Naive thymus-derived CD4-positive, alpha-beta T cell (primary cell): ENCODE data around the gene MOSPD3. TPM values are rescaled to one million over a fixed set of nuclear protein-coding genes. Genes with fewer than 3 reads are reported as not detected.
"Not testable (repeated sequence)": the region's sequence is repeated elsewhere in the genome, so short reads cannot be mapped to it uniquely, and the experiment has no call there.

Experiments
- ATAC-seq: fragments of 150-1000 bp; cut with Tn5 transposase; 2 replicates; pipeline ENCODE4 v1.10.0; 2021; ENCODE audit warnings: mild to moderate bottlenecking, moderate library complexity
- CTCF ChIA-PET: fragments of 350-600 bp; sonication (Branson Sonifier 250); formaldehyde crosslinking; loops from one replicate; lab custom pipeline; 2021; ENCODE audit warnings: antibody characterized with exemption; lab: Charles Lee
- POLR2A ChIA-PET: fragments of 350-600 bp; sonication (Branson Sonifier 250); formaldehyde crosslinking; loops from one replicate; lab custom pipeline; 2021; ENCODE audit warnings: antibody characterized with exemption, inconsistent platforms; lab: Charles Lee
- DNase-seq, 9 donors: peaks; one replicate each; pipeline versions ENCODE4 v3.0.0 to v3.0.0-alpha.2; 2020 to 2022; ENCODE audit warnings: mixed read lengths in 1 of 9
- H3K27ac ChIP-seq: one replicate; pipeline ENCODE4 v1.7.0; 2013; ENCODE audit warnings: mild to moderate bottlenecking, low read depth, low read length, moderate library complexity
- H3K27me3 ChIP-seq, 2 donors: one replicate each; pipeline ENCODE4 v1.7.0; 2013; ENCODE audit warnings: low read length in 2 of 2, mild to moderate bottlenecking in 2 of 2, moderate library complexity in 2 of 2; ENCODE audit not compliant: control insufficient read depth in 2 of 2, insufficient read depth in 2 of 2
- H3K36me3 ChIP-seq, 3 experiments: 1 replicate in 2 of 3; 2 replicates in 1 of 3; pipeline ENCODE4 v1.7.0; 2013; ENCODE audit warnings: low read length in 3 of 3, mild to moderate bottlenecking in 3 of 3, moderate library complexity in 1 of 3; ENCODE audit not compliant: insufficient read depth in 3 of 3, control insufficient read depth in 2 of 3
- H3K4me1 ChIP-seq, 2 donors: one replicate each; pipeline ENCODE4 v1.7.0; 2013; ENCODE audit warnings: low read length in 2 of 2, mild to moderate bottlenecking in 2 of 2, moderate library complexity in 1 of 2; ENCODE audit not compliant: control insufficient read depth in 2 of 2, insufficient read depth in 2 of 2
- H3K4me3 ChIP-seq: 2 replicates; pipeline ENCODE4 v1.7.0; 2013; ENCODE audit warnings: mild to moderate bottlenecking, low read length
- H3K9me3 ChIP-seq, 3 experiments: 1 replicate in 2 of 3; 2 replicates in 1 of 3; pipeline ENCODE4 v1.7.0; 2013; ENCODE audit warnings: low read length in 3 of 3; ENCODE audit not compliant: control insufficient read depth in 2 of 3
- H3K27ac Mint-ChIP-seq, 9 donors: one replicate each; pipeline ENCODE4 v1.8.0; 2020 to 2022; ENCODE audit warnings: mixed read lengths in 9 of 9, mild to moderate bottlenecking in 8 of 9, moderate library complexity in 5 of 9, inconsistent platforms in 2 of 9
- H3K27me3 Mint-ChIP-seq, 5 donors: one replicate each; pipeline ENCODE4 v1.8.0; 2021 to 2022; ENCODE audit warnings: mixed read lengths in 5 of 5, mild to moderate bottlenecking in 1 of 5
- H3K36me3 Mint-ChIP-seq, 5 donors: one replicate each; pipeline ENCODE4 v1.8.0; 2020 to 2022; ENCODE audit warnings: mixed read lengths in 5 of 5, mild to moderate bottlenecking in 3 of 5, inconsistent platforms in 1 of 5
- H3K4me1 Mint-ChIP-seq, 7 donors: one replicate each; pipeline ENCODE4 v1.8.0; 2020 to 2022; ENCODE audit warnings: mixed read lengths in 7 of 7, mild to moderate bottlenecking in 3 of 7, inconsistent platforms in 1 of 7
- H3K4me3 Mint-ChIP-seq, 10 donors: one replicate each; pipeline ENCODE4 v1.8.0; 2020 to 2022; ENCODE audit warnings: mild to moderate bottlenecking in 10 of 10, mixed read lengths in 10 of 10, moderate library complexity in 6 of 10, inconsistent platforms in 2 of 10
- H3K9me3 Mint-ChIP-seq, 11 donors: one replicate each; pipeline ENCODE4 v1.8.0; 2020 to 2022; ENCODE audit warnings: mixed read lengths in 11 of 11, mild to moderate bottlenecking in 4 of 11, inconsistent platforms in 1 of 11, moderate library complexity in 1 of 11
- intact Hi-C, 2 donors: fragments of 100-400 bp; cut with micrococcal nuclease; formaldehyde crosslinking; loops; one replicate each; pipeline ENCODE4 v1.15.1; 2023
- polyA plus RNA-seq, 2 donors: library from polyadenylated mRNA; unstranded; fragments of 300-500 nt; fragmentation: Illumina TruSeq; gene quantifications; one replicate each; pipeline ENCODE4 v1.2.3, GENCODE V29; 2021
- total RNA-seq, 6 experiments: library from RNA in 5 of 6; stranded (reverse) in 5 of 6; gene quantifications; 1 replicate in 5 of 6; 2 replicates in 1 of 6; pipeline ENCODE4 v1.2.3 and lab custom pipeline; 2021 to 2026

The MOSPD3 gene, protein sequence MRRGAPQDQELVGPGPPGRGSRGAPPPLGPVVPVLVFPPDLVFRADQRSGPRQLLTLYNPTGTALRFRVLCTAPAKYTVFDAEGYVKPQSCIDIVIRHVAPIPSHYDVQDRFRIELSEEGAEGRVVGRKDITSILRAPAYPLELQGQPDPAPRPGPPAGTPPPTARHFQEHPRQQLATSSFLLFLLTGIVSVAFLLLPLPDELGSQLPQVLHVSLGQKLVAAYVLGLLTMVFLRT
- total RNA-seq (10 to 100 TPM in 4 of 5 experiments, 1 to 10 TPM in 1; 8.8 to 54.9 (median 13.1) TPM), polyA plus RNA-seq (10 to 100 TPM; 20.4 to 20.6 TPM), total RNA-seq (lab: John Stamatoyannopoulos, UW) (3.1 reads per million, percentile 16 among the genes with 10 or more reads in this experiment)

- ChIA-PET CTCF (interaction anchor here (0.6 to 2.8 kb wide), 6 partner anchors 14 to 93 kb away, joined by 3 to 17 read pairs (median 6); partner anchors contain the start of genes FBXO24, LRCH4 and POP7), POLR2A (interaction anchor here (0.5 to 7.0 kb wide), 23 partner anchors 8 to 183 kb away, joined by 3 to 111 read pairs (median 6); partner anchors contain the start of genes FBXO24, GIGYF1, LRCH4 and MEPCE)
- H3K9me3 ChIP-seq, result no peaks in the 10 kb centered on the region
- peak within 1 kb of the TSS; percentile 99 for H3K4me3 ChIP-seq
- peaks cover 0 to 4% (median 0%) of the 10 kb centered on the region in 3 experiments for H3K36me3 ChIP-seq
- intact Hi-C loops, result loop anchor here (1.0 to 5.0 kb wide), 17 partner anchors 8 to 1231 kb away; partner anchors contain the start of genes AGFG2 (in 2 of the 2), FBXO24 (in 2 of the 2), GNB2 (in 2 of the 2) and LRCH4 (in 2 of the 2)
- DNase-seq (peak; percentile 97 to 99 (median 98)), ATAC-seq (peak; percentile 94)
- Mint-ChIP-seq H3K27ac (peak within 1 kb of the TSS; percentile 97 to 100 (median 100)), H3K4me3 (peak within 1 kb of the TSS; percentile 92 to 99 (median 98)), H3K4me1 (peaks cover 18 to 29% (median 24%) of the 10 kb centered on the region in 7 donors), H3K9me3 (peaks cover 0 to 3% (median 0%) of the 10 kb centered on the region in 11 donors), H3K27me3 (peaks cover 0 to 8% (median 0%) of the 10 kb centered on the region in 5 donors), H3K36me3 (peaks cover 0 to 13% (median 3%) of the 10 kb centered on the region in 5 donors)
- H3K27ac ChIP-seq, result peak within 1 kb of the TSS; percentile 92
- peaks cover 10 to 16% of the 10 kb centered on the region in 2 donors for H3K4me1 ChIP-seq
- no peaks in the 10 kb centered on the region for H3K27me3 ChIP-seq
Measured at GRCh38 chr7:100611983-100612729, at the start of gene MOSPD3. MOSPD3 (plus strand) TSS chr7:100612540; CDS start chr7:100612792, 252 bp downstream.

GRCh38 chr7:100563100-100563564 is 49.2 kb upstream of the MOSPD3 start:
- Mint-ChIP-seq H3K4me3 (no peak overlapping the region), H3K36me3 (peaks cover 0 to 8% (median 4%) of the 10 kb centered on the region in 5 donors), H3K27ac (no peak overlapping the region), H3K27me3 (no peaks in the 10 kb centered on the region), H3K4me1 (peaks cover 8 to 29% (median 23%) of the 10 kb centered on the region in 7 donors), H3K9me3 (no peaks in the 10 kb centered on the region)
- intact Hi-C loops, result no loop called here
- DNase-seq, result no peak
- POLR2A ChIA-PET, result interaction anchor here (1.4 to 12.4 kb wide), 4 partner anchors 22 to 128 kb away, joined by 4 to 173 read pairs (median 8); partner anchors contain the start of genes FBXO24 and LRCH4
- Histone ChIP-seq H3K4me1 (peaks cover 5 to 16% of the 10 kb centered on the region in 2 donors), H3K4me3 (no peak overlapping the region), H3K27me3 (no peaks in the 10 kb centered on the region), H3K27ac (no peak overlapping the region), H3K9me3 (no peaks in the 10 kb centered on the region), H3K36me3 (peaks cover 0 to 18% (median 0%) of the 10 kb centered on the region in 3 experiments)
- CTCF ChIA-PET, result interaction anchor here (0.9 to 8.0 kb wide), 11 partner anchors 20 to 128 kb away, joined by 3 to 65 read pairs (median 9); partner anchors contain the start of genes FBXO24 and LRCH4
- ATAC-seq, result no peak

DNA sequence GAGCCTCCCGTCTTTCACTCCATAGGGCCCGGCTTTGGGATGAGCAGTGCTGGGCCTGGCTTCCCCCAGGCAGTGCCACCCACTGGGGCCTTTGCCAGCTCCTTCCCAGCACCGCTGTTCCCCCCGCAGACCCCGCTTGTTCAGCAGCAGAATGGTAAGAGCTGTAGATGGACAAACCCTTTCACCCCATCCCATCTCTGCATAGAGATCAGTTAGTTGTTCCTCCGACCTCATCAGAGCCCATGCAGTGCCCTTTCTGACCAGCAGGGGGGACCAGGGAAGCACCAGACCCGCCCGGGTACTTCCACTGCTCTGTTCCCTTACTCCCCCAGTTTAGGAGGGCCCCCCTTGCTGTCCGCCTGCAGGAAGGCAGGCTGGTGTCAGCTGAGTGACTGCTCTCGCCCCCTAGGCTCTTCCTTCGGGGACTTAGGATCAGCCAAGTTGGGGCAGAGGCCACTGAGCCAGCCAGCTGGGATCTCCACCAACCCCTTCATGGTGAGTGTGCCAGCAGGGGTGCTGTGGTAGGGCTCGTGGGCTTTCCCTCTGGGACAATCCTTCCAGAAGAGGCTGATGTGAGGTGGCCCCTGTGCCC is 48.4 kb upstream of the MOSPD3 start:
- H3K27me3 ChIP-seq, result no peaks in the 10 kb centered on the region
- H3K4me1 ChIP-seq, result peaks cover 8 to 22% of the 10 kb centered on the region in 2 donors
- DNase-seq (peak; percentile 65 to 89 (median 77)), ATAC-seq (peak; percentile 82)
- H3K4me3 ChIP-seq, result no peak overlapping the region
- CTCF ChIA-PET, result interaction anchor here (0.6 to 8.0 kb wide), 22 partner anchors 15 to 164 kb away, joined by 3 to 65 read pairs (median 5); partner anchors contain the start of genes FBXO24, LRCH4 and TSC22D4
- no peak overlapping the region for H3K27ac ChIP-seq
- Mint-ChIP-seq H3K27me3 (no peaks in the 10 kb centered on the region), H3K36me3 (peaks cover 0 to 8% (median 4%) of the 10 kb centered on the region in 5 donors), H3K9me3 (no peaks in the 10 kb centered on the region), H3K4me3 (no peak overlapping the region), H3K4me1 (peaks cover 13 to 37% (median 28%) of the 10 kb centered on the region in 7 donors), H3K27ac (peak overlapping the region in 6 of 9 donors; percentile 9 to 76 (median 48))
- POLR2A ChIA-PET, result interaction anchor here (0.9 to 12.4 kb wide), 8 partner anchors 9 to 127 kb away, joined by 3 to 173 read pairs (median 4); partner anchors contain the start of genes FBXO24 and LRCH4
- H3K9me3 ChIP-seq, result no peaks in the 10 kb centered on the region
- peaks cover 0 to 18% (median 0%) of the 10 kb centered on the region in 3 experiments for H3K36me3 ChIP-seq
- intact Hi-C loops, result loop anchor here (1.0 to 2.0 kb wide), 7 partner anchors 24 to 288 kb away; partner anchors contain the start of gene SLC12A9 (in 1 of the 2)

DNA sequence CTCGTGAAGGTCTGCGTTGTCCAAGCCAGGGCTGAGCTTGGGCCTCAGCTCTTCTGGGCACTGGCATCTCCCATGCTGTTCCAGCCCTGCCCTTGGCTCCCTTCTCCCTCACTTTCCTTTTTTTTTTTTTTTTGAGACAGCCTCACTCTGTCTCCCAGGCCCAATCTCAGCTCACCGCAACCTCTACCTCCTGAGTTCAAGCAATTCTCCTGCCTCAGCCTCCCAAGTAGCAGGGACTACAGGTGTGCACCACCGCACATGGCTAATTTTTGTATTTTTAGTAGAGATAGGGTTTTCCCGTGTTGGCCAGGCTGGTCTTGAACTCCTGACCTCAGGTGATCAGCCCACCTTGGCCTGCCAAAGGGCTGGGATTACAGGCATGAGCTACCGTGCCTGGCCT is 47.9 kb upstream of the MOSPD3 start:
- H3K4me3 ChIP-seq, DNase-seq, H3K27me3 Mint-ChIP-seq, H3K4me3 Mint-ChIP-seq, H3K27ac ChIP-seq, ATAC-seq, H3K36me3 Mint-ChIP-seq, H3K9me3 ChIP-seq, H3K27me3 ChIP-seq, H3K9me3 Mint-ChIP-seq: not testable (repeated sequence)
- H3K4me1 ChIP-seq, result peaks cover 11 to 24% of the 10 kb centered on the region in 2 donors
- POLR2A ChIA-PET, result interaction anchor here (0.9 to 12.4 kb wide), 8 partner anchors 10 to 127 kb away, joined by 3 to 173 read pairs (median 4); partner anchors contain the start of genes FBXO24 and LRCH4
- peaks cover 0 to 18% (median 0%) of the 10 kb centered on the region in 3 experiments for H3K36me3 ChIP-seq
- H3K27ac Mint-ChIP-seq, result peak overlapping the region in 2 of 9 donors; percentile 43 to 52
- intact Hi-C loops, result loop anchor here (1.0 to 2.0 kb wide), 7 partner anchors 24 to 288 kb away; partner anchors contain the start of gene SLC12A9 (in 1 of the 2)
- CTCF ChIA-PET, result interaction anchor here (0.6 to 8.0 kb wide), 25 partner anchors 13 to 165 kb away, joined by 3 to 65 read pairs (median 5); partner anchors contain the start of genes FBXO24, LRCH4 and TSC22D4
- H3K4me1 Mint-ChIP-seq, result peaks cover 18 to 37% (median 28%) of the 10 kb centered on the region in 7 donors

DNA sequence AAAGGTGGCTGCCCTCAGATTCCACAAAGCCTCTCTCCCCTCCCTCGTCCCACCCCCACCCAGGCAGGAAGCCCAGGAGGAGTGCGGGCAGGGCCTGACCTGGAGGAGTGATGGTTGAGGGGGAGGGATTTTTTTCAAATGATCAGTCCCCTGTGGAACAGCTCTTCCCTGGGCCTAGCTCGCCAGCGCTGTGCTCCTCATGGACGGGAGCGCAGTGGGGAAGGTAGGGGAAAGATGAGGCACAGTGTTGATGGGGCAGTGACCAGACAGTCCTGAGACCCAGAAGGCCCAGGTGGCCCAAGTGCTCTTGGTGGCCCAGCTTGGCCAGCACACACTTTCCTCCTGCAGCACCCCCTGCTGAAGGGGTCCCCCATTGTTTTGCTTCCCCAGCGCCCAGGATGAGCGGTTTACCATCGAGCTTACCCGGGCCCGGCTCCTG is 47.2 kb upstream of the MOSPD3 start:
- Mint-ChIP-seq H3K36me3 (peaks cover 0 to 4% (median 4%) of the 10 kb centered on the region in 5 donors), H3K9me3 (no peaks in the 10 kb centered on the region), H3K4me1 (peaks cover 19 to 34% (median 25%) of the 10 kb centered on the region in 7 donors), H3K27ac (peak overlapping the region in 3 of 9 donors; percentile 21 to 43 (median 32)), H3K27me3 (no peaks in the 10 kb centered on the region), H3K4me3 (no peak overlapping the region)
- H3K4me3 ChIP-seq, result no peak overlapping the region
- no peaks in the 10 kb centered on the region for H3K27me3 ChIP-seq
- peaks cover 15 to 24% of the 10 kb centered on the region in 2 donors for H3K4me1 ChIP-seq
- H3K27ac ChIP-seq, result no peak overlapping the region
- H3K9me3 ChIP-seq, result no peaks in the 10 kb centered on the region
- DNase-seq (no peak), ATAC-seq (no peak)
- ChIA-PET POLR2A (interaction anchor here (1.3 to 12.4 kb wide), 4 partner anchors 9 to 126 kb away, joined by 4 to 173 read pairs (median 10); partner anchors contain the start of genes FBXO24, LRCH4 and SAP25), CTCF (interaction anchor here (0.7 to 8.0 kb wide), 19 partner anchors 13 to 166 kb away, joined by 3 to 65 read pairs (median 5); partner anchors contain the start of genes FBXO24, LRCH4 and ZCWPW1)
- peaks cover 0 to 18% (median 0%) of the 10 kb centered on the region in 3 experiments for H3K36me3 ChIP-seq
- intact Hi-C loops, result loop anchor here in 1 of 2 donors (2.0 kb wide), 2 partner anchors 40 to 62 kb away; no protein-coding TSS in a partner anchor
